Endometrial microvascular endothelial cells (primary cell): Measurements from ENCODE around the gene PCDH9. TPM values are rescaled to one million over a fixed set of nuclear protein-coding genes. Genes with fewer than 3 reads are reported as not detected.
"Not testable (repeated sequence)": the region's sequence is repeated elsewhere in the genome, so short reads cannot be mapped to it uniquely, and the experiment has no call there.

ENCODE experiments used
- in situ Hi-C: cut with HindIII; loops from 2 replicates; pipeline ENCODE4 v1.10.0; 2017; ENCODE audit warnings: low sequenced_read_pairs, low pct_unique_long_range_greater_than_20kb; ENCODE audit errors: inconsistent ontology term
- total RNA-seq: library from RNA; depleted of rRNA; stranded (reverse); fragments of >200 nt; gene quantifications from one replicate; pipeline ENCODE4 v1.2.3, GENCODE V29; 2015; ENCODE audit errors: inconsistent ontology term

The PCDH9 gene
- total RNA-seq, 1 donor from 2014 or later = 1.0 TPM

DNA sequence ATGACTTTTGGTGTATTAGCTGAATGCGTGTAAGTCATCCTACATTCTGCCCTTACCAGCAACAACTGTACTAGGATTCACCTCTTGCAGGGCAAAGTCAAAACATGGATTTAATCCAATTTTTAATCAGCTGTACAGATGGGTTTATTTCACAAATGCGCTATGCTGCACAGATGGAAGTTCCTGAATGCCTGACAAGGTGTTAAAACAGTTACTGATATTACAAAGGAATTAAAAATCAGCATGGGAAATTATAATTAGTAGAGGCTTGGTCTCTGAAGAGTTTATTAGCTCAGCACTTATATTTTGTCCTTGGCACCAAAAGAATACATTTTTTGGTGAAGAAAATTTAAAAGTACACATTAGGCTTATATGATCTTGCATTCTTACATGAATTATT lies 448.9 kb downstream of the PCDH9 start:
- in situ Hi-C loops = no loop called here

DNA sequence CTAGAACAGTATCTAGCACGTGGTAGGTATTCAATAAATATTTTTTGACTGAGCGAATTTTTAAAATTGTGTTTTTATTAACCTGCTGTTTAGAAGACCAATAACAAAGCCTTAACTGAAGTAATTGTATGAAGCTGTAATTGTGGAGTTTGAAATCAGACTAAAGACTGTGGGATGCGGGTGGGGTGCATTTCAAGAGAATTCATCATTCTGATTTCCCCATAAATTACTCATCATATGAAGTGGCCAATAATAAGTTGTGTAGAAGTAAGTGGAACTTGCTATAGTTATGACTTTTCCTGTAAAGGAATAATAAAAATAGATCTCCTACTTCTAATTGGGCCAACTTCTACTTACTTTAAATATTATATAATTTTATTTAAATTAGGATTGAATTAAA lies 449.3 kb downstream of the PCDH9 start:
- in situ Hi-C loops = no loop called here

DNA sequence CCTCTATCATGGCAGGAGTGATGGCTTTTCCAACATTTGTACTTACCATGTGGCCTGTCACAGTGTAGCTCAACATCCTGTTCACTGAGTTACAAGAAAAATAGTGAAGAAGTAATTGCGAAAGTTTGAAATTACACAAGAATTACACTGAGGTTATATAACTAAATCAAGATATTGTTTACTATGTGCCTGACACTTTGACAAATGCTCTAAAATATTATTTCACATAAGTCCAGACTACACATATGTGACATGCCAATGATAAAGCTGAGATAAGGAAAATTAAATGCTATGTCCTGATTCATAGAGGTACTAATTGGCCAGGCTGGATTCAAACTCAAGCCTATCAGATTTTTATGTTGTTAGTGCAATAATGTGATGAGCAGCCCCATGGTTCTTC lies 451.7 kb downstream of the PCDH9 start:
- in situ Hi-C loops = no loop called here

DNA sequence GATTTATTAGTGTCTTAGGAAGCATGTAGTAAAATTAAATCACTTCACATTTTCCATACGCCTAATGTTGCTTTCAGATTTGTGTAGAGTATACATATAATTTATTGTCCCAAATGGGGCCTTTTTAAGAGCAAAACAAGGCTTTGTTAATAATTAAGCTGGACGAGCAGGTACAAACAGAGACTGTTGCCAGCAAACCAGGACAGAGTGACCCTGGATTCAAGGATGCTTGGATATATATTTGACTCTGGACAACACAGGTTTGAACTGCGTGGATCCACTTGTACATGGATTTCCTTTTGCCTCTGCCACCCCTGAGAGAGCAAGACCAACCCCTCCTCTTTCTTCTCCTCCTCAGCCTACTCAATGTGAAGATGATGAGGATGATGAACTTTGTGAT lies 454.9 kb downstream of the PCDH9 start:
- in situ Hi-C loops = no loop called here

DNA sequence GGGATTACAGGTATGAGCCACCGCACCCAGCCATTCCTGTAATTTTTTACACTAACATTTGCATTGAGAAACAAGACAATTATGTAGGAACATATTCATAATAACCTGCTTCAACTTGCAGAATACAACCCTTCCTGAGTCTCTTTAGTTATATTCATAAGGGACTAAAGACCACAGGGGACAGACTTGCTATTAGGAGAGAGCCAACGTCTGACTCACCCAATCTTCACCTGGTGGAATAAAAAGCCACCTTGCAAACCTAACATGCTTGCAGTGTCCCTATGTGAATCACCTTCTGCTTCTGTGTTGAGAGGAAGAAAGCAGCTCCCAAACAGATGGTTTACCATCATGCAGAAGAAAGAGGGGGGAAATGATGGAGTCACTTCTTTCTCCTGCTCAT lies 456.1 kb downstream of the PCDH9 start:
- in situ Hi-C loops = no loop called here

DNA sequence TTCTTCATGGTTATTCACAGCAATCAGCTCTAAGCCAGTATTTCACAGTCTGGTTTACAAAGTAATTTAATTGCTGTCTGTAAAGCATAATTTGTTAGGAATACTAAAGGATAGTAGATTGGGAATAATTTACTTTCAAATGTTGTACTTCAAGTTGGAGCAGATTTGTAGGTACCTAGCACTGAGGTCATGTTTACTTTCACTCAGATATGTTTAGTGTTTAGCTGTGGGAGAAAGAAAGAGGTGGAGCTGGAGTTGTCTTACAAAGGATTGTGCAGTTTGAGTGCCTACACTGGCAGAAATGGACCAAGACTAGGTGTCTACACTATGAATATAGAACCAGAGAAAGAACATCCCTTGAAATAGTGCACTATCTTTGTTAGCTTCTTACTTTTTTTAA lies 464.6 kb downstream of the PCDH9 start:
- in situ Hi-C loops = no loop called here

DNA sequence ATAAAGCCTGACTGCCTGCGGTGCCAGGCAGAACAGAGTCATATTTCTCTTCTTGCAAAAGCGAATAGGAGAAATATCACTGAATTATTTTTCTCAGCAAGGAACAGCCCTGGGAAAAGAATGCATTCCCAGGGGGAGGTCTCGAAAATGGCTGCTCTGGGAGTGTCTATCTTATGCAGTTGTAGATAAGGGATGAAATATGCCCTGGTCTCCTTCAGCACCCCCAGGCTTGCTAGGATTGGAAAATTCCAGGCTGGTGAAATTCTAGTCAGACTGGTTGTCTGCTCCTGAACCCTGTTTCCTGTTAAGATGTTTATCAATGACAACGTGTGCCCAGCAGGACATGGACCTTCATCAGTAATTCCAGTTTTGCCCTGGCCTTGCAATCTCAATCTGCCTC lies 469.5 kb downstream of the PCDH9 start:
- in situ Hi-C loops = not testable (repeated sequence)

DNA sequence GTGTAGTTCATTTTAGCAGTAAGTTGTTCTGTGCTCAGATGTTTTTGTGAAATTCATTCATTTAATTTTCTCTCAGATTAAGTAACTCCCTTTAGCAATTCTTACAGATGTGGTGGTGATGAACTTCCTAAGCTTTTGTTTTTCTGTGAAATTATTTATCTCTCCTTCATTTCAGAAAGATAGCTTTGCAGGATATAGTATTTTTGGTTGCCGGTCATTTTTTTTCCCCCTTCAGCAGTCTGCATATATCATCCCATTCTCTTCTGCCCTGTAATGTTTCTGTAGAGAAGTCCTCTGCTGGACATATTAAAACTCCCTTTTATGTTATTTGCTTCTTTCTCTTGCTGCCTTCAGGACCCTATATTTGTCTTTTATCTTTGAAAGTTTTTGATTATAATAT lies 470.2 kb downstream of the PCDH9 start:
- in situ Hi-C loops = no loop called here

DNA sequence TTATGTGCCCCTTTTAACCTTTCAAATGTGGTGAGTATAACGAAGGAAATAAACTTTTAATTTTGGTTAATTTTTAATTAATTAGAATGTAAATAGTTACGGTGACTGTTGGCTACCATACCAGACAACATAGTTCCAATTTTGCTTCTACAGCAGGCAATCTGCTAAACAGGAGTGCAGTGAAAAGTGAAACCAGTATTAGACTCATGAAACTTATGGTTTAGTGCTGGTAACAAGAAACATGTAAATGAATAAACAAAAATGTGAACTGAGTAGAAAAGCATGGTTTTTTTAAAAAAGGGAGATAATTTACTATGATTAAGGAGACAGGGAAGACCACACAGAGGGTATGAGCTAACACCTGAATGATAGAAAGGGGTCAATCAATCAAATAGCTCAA lies 478.4 kb downstream of the PCDH9 start:
- in situ Hi-C loops = no loop called here

DNA sequence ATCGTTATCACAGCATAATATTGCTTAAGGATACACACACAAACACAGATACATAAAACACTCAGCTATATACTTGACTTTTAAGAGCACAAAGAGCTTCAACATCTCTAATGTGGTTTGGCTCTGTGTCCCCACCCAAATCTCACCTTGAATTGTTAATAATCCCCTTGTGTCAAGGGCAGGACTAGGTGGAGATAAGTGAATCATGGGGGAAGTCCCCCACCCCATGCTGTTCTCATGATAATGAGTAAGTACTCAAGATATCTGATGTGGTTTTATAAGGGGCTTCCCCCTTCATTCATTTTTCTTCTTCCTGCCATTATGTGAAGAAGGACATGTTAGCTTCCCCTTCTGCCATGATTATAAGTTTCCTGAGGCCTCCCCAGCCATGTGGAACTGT lies 481.4 kb downstream of the PCDH9 start:
- in situ Hi-C loops = no loop called here

DNA sequence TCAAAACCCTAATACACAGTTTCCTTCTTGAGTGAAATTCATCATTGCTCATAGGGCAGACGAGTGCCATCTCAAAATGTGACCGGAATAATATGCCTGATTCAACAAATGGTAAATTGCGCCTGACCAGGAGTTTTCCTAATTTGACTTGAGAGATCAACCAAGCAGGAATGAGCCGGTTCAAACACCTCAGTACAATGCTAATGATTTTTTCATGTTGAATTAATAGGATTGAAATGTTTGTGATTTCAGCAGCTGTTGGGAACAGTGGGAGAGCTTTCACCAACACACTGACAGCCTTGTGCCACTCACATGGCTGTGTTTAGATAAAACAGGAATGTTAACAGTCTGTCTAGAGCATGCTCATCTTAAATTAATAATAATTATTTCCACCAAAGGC lies 484.8 kb downstream of the PCDH9 start:
- in situ Hi-C loops = no loop called here

DNA sequence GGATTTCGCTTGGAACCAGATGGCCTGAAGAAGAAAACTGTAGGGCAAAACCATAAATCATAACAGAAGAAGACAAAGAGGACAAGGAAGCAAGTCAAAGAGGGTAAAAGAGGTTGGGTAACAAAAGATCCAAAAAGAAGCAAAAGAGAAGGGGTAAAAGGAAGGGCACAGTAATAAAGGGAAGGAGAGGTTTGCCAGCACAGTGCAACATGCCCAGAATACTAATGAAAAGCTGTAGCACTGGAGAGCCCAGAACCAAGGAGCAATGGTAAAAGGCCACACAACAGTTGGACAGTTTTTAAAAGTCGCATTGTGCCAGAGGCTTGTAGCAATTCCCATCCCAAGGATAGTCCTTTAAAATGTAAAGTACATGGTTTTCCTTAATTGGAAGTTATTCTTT lies 506.6 kb downstream of the PCDH9 start:
- in situ Hi-C loops = no loop called here

DNA sequence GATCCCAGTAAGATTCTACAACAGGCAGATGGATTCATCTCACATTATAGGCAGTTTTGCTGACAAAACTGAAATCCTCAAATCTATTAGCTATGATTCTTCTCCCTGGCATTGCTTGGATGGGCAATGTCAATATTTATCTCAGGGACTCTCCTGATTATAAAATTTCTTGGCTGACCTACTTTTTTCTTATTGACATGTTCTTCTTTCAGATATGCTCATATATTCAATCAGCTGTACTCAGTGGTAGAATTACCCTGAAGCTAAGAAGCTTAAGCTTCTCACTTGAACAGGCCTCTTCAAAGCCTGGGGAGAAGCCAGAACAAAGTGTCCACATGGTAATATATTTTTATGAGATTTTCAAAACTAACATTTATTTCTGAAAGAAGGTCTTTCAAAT lies 513.6 kb downstream of the PCDH9 start:
- in situ Hi-C loops = no loop called here

DNA sequence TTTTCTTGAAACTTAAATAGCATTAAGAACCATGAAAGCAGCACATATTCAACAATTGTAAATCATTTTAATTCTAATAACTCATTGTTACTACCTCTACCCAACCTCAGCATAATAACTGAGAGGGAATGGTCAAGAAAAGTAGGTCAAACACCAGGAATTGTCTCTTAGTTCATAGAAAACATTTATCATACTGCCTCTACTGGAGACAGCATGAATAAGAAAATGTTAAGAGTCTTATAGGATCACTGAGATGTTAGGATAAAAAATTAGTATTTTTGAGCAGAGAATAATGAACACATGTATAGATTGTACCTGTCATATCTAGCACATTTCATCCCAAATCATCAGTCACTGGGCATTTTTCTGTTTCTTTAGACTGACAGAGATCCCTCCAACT lies 515.3 kb downstream of the PCDH9 start:
- in situ Hi-C loops = no loop called here

DNA sequence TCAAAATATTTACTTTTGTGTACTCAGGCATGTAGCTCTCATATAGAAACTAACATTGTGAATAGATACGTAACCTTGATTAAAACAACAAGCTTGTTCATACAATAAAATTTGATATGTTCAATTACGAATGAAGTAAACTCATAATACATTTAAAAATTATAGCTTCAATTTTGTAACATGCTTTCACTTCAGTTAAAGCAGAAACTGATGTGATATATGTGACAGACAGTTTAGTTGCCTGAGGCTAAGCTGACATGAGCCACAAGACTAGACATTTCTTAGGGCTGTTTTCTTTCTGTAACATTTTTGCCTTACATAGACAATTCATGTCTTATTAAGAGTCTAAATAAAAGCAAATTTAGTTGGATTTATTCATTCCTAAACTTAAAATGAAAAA lies 526.0 kb downstream of the PCDH9 start:
- in situ Hi-C loops = no loop called here

DNA sequence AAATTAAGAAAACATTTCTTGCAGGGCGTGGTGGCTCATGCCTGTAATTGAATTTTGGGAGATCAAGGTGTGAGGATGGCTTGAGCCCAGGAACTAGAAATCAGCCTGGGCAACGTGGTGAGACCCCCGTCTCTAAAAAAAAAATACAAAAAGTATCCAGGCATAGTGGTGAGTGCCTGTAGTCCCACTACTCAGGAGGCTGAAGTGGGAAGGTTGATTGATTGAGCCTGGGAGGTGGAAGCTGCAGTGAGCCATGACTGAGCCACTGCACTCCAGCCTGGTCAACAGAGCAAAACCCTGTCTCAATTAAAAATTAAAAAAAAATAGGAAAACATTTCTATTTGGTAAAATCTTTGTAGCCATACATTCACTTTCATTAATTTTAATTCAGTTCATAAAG lies 526.5 kb downstream of the PCDH9 start:
- in situ Hi-C loops = no loop called here

DNA sequence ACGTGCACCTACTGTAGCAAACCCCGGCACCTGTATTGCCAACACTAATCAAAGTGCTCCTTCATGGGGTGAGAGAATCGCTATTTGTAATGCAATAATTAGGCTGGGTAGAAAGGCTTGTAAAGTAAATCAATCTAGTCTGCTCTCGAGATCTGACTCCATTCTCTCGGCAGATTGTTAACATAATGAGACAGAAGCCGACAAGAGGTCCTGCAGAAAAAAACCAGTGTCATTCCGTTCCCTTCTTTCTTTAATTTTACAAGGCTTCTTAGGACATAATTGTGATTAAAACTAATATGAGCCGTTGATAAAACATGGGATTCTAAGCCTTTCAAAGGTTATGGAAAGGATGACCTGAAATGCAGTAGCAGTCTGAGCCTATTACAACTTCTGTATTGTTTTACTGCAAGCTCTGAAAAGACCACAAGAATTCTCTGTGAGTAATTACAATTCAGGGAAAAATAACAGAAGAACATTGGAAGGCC lies 530.0 kb downstream of the PCDH9 start:
- in situ Hi-C loops = no loop called here

DNA sequence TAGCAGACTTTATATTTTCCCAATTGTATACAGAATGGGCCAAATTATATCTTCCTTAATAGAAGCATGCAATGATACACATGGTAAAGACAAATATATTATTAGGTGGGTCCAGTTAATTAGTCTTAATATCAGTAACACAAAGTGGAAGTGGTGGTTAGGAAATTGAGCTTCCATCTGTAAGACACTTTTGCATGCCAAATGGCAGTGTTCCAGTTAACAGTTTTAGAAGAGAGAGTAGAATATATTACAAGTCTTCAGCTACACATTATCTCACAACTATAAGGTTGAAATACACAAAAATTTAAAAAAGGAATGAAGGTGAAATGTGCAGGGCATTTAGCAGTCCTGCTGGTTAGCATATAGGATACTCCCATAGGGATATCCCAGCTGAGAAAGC lies 536.5 kb downstream of the PCDH9 start:
- in situ Hi-C loops = no loop called here

DNA sequence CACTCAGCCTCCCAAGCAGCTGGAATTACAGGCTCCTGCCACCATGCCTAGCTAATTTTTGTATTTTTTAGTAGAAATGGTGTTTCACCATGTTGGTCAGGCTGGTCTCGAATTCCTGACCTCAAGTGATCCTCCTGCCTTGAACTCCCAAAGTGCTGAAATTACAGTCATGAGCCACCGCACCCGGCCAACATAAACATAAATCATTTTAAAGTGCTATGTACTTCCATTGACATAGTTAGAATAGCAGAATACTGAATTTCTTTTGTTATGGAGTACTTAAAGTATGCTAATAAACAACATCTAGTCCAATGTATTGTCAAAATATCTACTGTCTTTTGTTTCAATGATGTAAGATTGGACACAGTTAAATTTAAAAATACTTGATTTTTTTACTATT lies 539.0 kb downstream of the PCDH9 start:
- in situ Hi-C loops = no loop called here

DNA sequence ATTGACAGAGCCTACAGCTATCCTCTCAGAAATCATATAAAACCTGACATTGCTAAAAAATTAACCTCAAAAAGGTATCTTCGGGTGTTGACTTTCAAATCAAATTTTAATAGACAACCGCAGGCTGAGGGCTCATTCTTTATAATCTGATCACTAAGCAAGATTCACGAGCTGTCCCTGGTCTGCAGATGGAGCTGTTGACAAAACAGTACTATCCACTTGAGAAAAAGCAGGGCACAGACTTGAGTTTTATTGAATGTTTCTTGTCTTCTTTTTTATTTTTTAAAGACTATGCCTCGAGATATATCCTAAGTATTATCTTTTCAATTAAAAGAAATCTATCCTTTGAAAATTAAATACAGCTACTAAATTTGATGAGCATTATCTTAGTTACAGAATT lies 540.5 kb downstream of the PCDH9 start:
- in situ Hi-C loops = no loop called here

DNA sequence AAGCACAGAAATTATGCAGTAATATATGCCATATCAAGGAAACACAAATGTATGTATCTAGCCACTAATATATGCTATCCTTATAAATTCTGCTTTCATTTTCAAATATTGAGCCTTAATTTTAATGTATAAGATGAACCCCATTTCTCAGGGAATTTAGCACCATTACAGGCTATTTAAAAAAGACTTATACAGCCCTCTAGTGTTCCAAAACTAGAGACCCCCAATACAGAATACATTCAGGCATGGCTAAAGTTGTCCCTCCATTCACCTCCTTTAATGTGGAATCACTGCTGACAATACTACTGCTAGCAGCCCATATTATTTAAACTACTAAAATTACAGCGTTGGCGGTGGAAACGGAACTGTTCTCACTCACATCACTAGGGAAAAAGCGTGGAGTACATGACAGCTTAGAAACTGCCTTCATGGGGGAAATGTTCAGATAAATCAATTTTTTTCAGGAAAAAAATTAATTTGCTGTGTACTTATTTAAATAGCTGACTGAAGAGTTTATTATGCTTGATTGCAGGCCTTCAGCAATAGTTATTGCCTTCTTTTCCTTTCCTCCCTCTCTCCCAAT lies 541.0 kb downstream of the PCDH9 start:
- in situ Hi-C loops = no loop called here
